Measurements from ENCODE around the gene SPATA3.
A peak's percentile ranks its signal among the peaks of the same experiment; 100 is the strongest.

Gene SPATA3

DNA sequence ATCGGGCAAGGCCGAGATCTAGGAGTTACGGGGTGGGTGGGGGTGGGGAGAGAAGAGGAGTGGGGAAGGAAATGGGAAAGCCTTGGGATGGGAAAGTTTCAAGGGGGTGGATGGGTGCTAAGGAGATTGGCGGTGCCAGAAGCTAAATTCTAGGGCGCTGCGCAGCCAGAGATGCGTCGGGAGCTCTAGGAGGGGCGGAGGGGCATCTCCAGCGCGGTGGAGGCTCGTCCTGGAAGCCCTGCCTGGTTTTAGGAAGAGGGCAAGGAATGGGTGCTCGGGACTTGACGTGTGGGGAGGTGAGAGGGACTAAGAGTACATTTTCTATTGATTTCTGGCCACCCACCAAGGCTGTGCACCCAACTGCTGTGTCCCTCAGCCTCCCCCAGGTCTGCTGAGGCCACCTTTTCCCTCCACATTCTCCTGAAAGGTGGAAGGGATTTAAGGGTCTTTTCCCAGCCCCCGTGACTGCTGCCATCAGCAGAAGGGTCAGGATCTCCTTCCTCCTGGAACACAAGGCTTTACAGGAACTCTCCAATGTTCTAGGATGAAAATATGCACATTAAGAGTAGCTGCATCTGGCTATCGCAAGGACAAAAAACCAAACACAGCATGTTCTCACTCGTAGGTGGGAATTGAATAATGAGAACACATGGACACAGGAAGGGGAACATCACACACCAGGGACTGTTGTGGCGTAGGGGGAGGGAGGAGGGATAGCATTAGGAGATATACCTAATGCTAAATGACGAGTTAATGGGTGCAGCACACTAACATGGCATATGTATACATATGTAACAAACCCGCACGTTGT is 42.8 kb downstream of the SPATA3 start:
- no peak overlapping the region for H3K4me3 ChIP-seq (ENCODE audit: low read length)
- no peak for DNase-seq (ENCODE audit: low read depth, low spot score)

DNA sequence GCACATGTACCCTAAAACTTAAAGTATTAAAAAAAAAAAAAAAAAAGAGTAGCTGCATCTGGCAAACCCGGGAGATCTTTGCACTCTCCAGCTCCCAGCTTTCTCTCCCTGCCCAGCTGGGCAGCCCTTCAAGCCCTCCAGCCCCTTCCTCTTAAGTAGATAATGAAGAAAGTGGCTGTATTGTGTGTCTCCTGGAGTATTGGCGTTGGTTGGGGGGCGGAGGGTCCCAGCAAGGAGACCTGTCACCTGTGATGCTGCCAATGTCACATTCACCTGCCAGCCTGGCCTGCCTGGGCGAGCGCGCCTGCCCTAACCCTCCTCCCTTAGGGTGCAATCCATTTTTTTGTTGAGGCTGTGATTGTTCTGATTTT is 43.4 kb downstream of the SPATA3 start:
- no peak overlapping the region for H3K4me3 ChIP-seq (ENCODE audit: low read length)

GRCh38 chr2:231039821-231040364 is 44.0 kb downstream of the SPATA3 start:
- H3K4me3 ChIP-seq (ENCODE audit: low read length): no peak overlapping the region
- DNase-seq (ENCODE audit: low read depth, low spot score): no peak

More for the DNA sequence above, 43.4 kb downstream of the SPATA3 start:
- DNase-seq (ENCODE audit: low read depth, low spot score): no peak

DNA sequence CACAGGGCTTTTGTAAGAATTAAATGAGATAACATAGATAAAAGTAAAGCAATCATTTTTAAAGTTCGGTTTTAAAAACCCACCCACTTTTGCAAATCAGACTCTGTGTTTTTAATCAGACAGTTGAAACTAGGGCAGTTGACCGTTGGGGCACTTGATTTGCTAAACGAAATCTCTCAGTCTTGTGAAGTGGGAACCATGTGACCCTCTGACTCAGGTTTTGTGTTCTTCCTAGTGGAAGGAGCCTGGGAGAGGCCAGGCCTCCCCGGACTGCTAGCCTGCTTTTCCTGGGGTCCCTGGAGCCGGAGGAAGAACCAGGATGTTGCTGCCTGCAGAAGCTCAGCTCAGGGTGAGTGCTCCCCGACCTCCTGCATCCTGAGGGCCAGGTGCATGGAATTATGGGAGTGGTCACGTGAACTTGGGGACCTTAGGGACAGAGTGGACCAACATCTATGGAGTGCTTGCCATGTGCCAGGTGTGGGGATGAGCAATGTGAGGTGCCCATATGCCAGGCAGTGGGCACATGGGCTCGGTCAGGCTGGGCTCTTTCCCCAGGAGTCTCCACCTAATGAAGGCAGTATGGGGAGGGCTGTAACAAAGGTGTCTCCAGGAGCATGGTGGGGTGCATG is 45.3 kb downstream of the SPATA3 start:
- DNase-seq (ENCODE audit: low read depth, low spot score): no peak
- no peak overlapping the region for H3K4me3 ChIP-seq (ENCODE audit: low read length)

DNA sequence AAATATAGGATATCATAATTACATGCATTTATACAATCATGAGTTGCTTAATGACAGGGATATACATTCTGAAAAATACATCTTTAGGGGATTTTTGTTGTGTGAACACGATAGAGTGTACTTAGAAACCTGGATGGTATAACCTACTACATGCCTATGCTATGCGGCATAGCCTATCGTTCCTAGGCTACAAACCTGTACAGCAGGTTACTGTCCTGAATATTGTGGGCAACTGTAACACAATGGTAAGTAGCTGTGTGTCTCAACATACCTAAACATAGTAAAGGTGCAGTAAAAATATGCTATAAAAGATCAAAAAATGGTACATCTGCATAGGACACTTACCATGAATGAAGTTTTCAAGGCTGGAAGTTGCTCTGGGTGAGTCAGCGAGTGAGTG is 47.9 kb downstream of the SPATA3 start:
- no peak for DNase-seq (ENCODE audit: low read depth, low spot score)
- H3K4me3 ChIP-seq (ENCODE audit: low read length): no peak overlapping the region

GRCh38 chr2:231046916-231047273 is 51.0 kb downstream of the SPATA3 start:
- DNase-seq (ENCODE audit: low read depth, low spot score): no peak
- no peak overlapping the region for H3K4me3 ChIP-seq (ENCODE audit: low read length)

DNA sequence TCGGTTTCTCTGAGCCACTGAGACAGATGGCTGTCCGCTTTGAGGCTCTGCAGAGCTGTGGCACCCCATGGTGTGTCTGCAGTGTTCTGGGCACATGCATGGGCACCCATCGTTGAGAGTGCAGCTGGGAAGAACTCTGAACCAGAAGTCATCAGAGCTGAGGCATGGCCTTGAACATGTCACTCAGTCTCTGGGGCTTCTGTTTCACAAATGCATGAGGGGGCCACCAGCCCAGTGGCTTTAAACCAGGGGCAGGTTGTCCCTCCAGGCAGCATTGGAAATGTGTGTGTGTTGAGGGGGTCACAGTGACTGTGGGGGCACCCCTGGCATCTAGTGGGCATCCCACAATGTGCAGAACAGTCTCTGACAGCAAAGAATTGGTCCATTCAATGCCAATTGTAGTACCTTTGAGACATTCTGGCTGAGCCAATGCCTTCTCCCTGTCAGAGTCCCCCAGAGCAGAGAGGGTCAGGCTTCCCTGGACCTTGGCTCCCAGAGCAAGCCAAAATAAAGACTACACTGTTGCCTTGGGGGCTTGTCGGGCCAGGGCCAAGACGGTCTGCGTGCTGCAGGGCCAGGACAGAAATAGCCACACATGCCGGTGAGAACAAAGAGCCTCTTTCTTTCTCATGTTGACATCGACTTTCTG is 51.5 kb downstream of the SPATA3 start:
- no peak overlapping the region for H3K4me3 ChIP-seq (ENCODE audit: low read length)
- DNase-seq (ENCODE audit: low read depth, low spot score): no peak

DNA sequence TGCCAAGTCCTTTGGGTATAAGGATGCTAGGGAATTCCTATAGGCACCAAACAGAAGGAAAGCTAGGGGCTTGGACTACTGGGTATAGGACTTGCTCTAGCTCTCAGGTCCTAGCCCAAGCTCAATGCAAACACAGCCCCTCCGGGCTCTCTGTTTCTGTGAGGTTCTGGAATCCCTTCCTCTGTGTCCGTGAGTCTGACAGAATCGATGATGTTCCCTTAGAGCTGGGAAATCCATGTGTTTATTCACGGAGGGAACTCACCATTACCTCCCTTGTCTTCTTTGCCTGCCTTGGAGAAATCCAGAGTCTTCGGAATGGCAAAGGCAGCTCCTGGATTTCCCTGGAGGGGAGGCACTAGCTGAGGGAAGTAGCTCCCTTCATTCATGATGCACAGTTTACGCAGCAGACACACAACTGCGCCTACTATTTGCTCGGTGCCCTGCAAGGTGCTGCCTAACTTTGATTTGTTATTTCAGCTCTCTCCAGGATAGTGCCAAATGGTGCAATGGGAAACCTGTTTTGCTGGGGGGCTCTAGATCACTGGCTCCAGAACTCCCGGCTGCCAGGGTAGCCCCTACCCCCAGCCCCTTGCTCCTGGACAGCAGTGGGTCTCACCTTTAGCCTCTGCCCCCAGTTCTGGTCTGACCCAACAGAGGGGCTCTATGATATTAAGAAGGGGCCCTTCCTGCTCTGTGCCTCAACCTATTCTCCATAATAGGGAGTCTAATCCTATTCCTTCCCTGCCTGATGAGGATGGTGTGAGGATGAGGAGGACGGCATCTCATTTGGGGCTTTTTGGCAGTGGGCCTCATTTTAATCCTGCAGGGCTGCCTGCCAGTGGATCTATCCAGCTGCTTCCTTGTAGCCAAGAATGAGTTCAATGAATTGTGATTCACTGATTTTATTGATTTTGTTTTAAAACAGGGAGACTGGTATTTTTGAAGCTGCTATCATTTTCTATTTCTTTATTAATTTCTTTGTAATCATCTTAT is 52.3 kb downstream of the SPATA3 start:
- no peak for DNase-seq (ENCODE audit: low read depth, low spot score)
- no peak overlapping the region for H3K4me3 ChIP-seq (ENCODE audit: low read length)

DNA sequence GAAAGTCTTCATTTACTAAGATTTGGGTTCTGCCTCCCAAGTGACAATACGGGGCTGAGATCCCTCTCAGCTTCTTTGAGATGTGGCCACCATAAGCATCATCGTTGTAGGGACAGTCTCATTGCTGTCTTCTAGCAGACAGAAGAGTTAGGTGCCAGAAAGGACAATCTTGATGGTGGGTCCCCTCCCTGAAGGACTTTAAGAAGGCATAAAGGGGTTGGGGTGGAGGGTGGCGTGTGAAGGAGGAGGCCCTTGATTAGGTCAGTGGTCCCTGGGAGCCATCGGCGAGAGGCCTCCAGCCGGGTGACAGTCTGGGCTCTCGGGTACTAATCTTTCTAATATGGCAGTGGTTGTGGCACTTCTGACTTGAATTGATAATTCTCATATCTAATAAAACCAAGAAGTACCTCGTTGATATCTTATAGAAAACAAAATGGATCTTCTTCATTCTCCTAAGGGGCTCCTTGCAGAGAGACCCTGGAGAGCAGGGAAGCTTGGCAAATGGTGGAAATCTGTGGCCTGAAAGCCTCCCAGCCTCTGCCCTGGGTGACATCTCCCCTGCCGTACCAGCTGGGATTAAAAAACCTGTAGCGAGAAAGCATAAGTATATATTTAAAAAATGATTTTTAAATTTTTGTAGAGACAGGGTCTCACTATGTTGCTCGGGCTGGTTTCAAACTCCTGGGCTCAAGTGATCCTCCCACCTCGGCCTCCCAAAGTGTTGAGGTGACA is 53.5 kb downstream of the SPATA3 start:
- no peak for DNase-seq (ENCODE audit: low read depth, low spot score)
- H3K4me3 ChIP-seq (ENCODE audit: low read length): no peak overlapping the region

DNA sequence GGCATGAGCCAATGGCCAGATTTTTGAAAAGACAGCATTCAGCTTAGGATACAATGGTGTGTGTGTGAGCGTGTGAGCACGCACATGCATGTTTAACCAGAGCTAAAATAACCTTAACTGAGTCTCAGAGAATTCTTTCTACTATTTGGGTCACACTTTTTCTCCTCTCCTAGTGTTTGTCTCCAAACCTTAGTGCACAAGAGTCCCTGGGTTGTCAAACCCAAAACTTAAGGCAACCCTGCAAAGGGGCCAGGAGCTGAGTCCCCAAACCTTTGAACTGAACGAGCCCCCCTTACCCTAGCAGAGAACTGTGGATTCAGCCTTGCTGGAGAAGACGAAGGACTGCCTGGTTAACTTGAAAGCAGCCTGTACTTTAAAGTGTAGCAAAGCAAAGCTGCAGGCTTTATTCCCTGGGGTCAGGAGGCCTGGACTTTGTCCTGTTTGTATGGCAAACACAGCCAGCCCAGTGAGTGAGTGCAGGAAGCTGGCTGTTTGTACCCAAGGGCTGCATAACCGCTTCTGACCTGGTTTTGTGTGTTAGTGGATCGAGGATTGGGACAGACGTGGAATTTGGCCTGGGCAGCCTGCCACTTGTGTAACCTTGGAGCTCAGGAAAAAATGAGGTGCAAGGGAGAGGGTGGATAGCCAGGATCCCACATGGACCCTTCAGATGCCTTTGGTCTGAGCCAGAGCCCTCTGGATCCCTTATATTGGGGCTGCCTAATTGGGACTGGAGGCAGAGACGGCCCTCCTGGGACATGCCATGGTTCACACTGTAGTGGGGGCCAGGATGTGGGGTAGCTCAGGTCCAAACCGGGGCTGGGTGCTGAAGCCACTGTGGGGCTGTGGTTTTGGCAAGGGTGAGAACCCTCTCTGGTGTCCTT is 54.3 kb downstream of the SPATA3 start:
- H3K4me3 ChIP-seq (ENCODE audit: low read length): no peak overlapping the region
- no peak for DNase-seq (ENCODE audit: low read depth, low spot score)

DNA sequence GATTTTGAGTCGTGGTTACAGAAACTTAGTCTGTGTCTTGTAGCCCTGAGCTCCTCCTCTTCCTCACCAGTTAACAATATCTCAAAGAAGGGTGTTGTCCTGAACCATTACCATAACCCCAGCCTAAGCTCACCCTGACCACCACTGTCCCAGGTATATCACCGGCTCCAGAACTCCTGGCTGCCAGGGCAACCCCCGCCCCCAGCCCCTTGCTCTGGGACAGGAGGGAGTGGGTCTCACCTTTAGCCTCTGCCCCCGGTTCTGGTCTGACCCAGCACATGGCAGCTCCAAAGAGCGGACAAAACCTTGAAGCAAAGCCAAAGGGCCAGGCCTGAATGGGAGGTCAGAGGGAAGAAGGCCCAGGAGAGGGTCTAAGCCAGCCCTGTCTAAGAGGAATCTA is 55.2 kb downstream of the SPATA3 start:
- DNase-seq (ENCODE audit: low read depth, low spot score): no peak
- H3K4me3 ChIP-seq (ENCODE audit: low read length): no peak overlapping the region

GRCh38 chr2:231052494-231053451 is 56.9 kb downstream of the SPATA3 start:
- peak; percentile 81 for DNase-seq (ENCODE audit: low read depth, low spot score)
- peak overlapping the region; percentile 70 for H3K4me3 ChIP-seq (ENCODE audit: low read length)

DNA sequence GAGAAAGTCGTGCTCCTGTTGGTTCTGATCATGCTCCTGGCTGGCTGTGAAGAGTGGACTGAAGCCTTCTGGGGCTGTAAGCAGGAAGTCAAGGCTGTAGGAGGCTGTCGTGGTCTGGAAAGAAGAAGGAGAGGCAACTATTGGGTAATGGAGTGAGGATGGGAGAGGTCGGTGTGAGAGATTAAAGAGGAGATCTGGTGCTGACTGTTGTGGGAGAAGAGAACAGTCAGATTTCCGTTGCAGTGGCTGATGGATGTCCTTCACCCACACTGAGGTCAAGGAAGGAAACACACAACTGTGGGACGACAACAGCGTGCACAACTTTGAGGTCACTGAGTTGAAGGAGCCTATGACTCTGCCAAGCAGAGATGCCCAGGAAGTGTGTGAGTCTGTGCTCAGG is 57.9 kb downstream of the SPATA3 start:
- no peak for DNase-seq (ENCODE audit: low read depth, low spot score)
- no peak overlapping the region for H3K4me3 ChIP-seq (ENCODE audit: low read length)

- peak; percentile 93 for DNase-seq (ENCODE audit: low read depth, low spot score)
- H3K4me3 ChIP-seq (ENCODE audit: low read length): peak within 1 kb of the TSS; percentile 97
Observed at GRCh38 chr2:231056453-231057416, 60.8 kb downstream of the SPATA3 start, which contains the start of gene PSMD1. Gene PSMD1, plus strand, starts transcription at chr2:231056867. Its CDS starts 159 bp downstream, at chr2:231057026.

- DNase-seq (ENCODE audit: low read depth, low spot score): no peak
- peak overlapping the region; percentile 97 for H3K4me3 ChIP-seq (ENCODE audit: low read length)
Observed at GRCh38 chr2:231057590-231057989, 61.7 kb downstream of the SPATA3 start.

Measured in Jurkat, Clone E6-1 (cell line).